T-cell (primary cell): ENCODE results near the gene ERC2. TPM values are rescaled to one million over a fixed set of nuclear protein-coding genes. Genes with fewer than 3 reads are reported as not detected.

ENCODE experiments used
- ATAC-seq, 4 experiments: fragments of 200-7000 bp in 3 of 4; fragments of 150-1000 bp in 1 of 4; cut with Tn5 transposase; replicated peaks in 1 of 4; 1 replicate in 3 of 4; 2 replicates in 1 of 4; pipeline ENCODE4 v1.10.0; 2021; ENCODE audit warnings: moderate library complexity in 3 of 4, mild to moderate bottlenecking in 2 of 4, moderate number of reproducible peaks in 1 of 4
- CTCF ChIA-PET, 2 donors: fragments of 300-600 bp; sonication (Branson Sonifier 250); formaldehyde crosslinking; loops; one replicate each; lab custom pipeline; 2022; ENCODE audit warnings: antibody characterized with exemption in 2 of 2; lab: Charles Lee
- POLR2A ChIA-PET, 2 donors: fragments of 300-600 bp; sonication (Branson Sonifier 250); formaldehyde crosslinking; loops; one replicate each; lab custom pipeline; 2022; ENCODE audit warnings: antibody characterized with exemption in 2 of 2; lab: Charles Lee
- DNase-seq, 35 experiments: peaks; one replicate each; pipeline versions ENCODE4 v3.0.0 to v3.0.0-alpha.2; 2013 to 2023
- H3K27ac ChIP-seq: one replicate; pipeline ENCODE4 v1.5.1; 2013; ENCODE audit warnings: low read length
- H3K27me3 ChIP-seq, 2 experiments: replicated peaks in 1 of 2; 1 replicate in 1 of 2; 2 replicates in 1 of 2; pipeline versions ENCODE4 v1.6.1 to v1.7.0; 2013; ENCODE audit warnings: low read length in 1 of 2, mixed read lengths in 1 of 2; ENCODE audit not compliant: control insufficient read depth in 2 of 2, insufficient read depth in 2 of 2; ENCODE audit errors: extremely low read depth in 1 of 2
- H3K36me3 ChIP-seq, 2 donors: 1 replicate in 1 of 2; 2 replicates in 1 of 2; pipeline versions ENCODE4 v1.6.1 to v1.7.0; 2013; ENCODE audit warnings: low read length in 1 of 2; ENCODE audit not compliant: control insufficient read depth in 2 of 2, insufficient read depth in 1 of 2; ENCODE audit errors: extremely low read depth in 1 of 2
- H3K4me1 ChIP-seq, 2 experiments: 1 replicate in 1 of 2; 2 replicates in 1 of 2; pipeline versions ENCODE4 v1.6.1 to v1.7.0; 2013; ENCODE audit warnings: low read length in 2 of 2, mixed read lengths in 1 of 2; ENCODE audit not compliant: insufficient read depth in 2 of 2, control insufficient read depth in 1 of 2; ENCODE audit errors: extremely low read depth in 1 of 2
- H3K4me3 ChIP-seq, 2 donors: 1 replicate in 1 of 2; 2 replicates in 1 of 2; pipeline versions ENCODE4 v1.5.1 to v1.7.0; 2013; ENCODE audit warnings: mild to moderate bottlenecking in 2 of 2, low read length in 1 of 2, moderate library complexity in 1 of 2; ENCODE audit not compliant: control insufficient read depth in 1 of 2; ENCODE audit errors: extremely low read depth in 1 of 2
- H3K9me3 ChIP-seq: 2 replicates; pipeline ENCODE4 v1.7.0; 2013
- H3K27ac Mint-ChIP-seq, 2 donors: one replicate each; pipeline ENCODE4 v1.8.0; 2020 to 2021; ENCODE audit warnings: mild to moderate bottlenecking in 2 of 2, mixed read lengths in 2 of 2
- H3K27me3 Mint-ChIP-seq, 2 donors: one replicate each; pipeline ENCODE4 v1.8.0; 2021 to 2022; ENCODE audit warnings: mixed read lengths in 2 of 2
- H3K36me3 Mint-ChIP-seq: one replicate; pipeline ENCODE4 v1.8.0; 2021; ENCODE audit warnings: mixed read lengths
- H3K4me1 Mint-ChIP-seq, 3 donors: one replicate each; pipeline ENCODE4 v1.8.0; 2020 to 2022; ENCODE audit warnings: mixed read lengths in 3 of 3, mild to moderate bottlenecking in 1 of 3
- H3K4me3 Mint-ChIP-seq, 3 donors: one replicate each; pipeline ENCODE4 v1.8.0; 2020 to 2022; ENCODE audit warnings: mild to moderate bottlenecking in 3 of 3, mixed read lengths in 3 of 3, moderate library complexity in 3 of 3
- H3K9me3 Mint-ChIP-seq, 3 donors: one replicate each; pipeline ENCODE4 v1.8.0; 2020 to 2022; ENCODE audit warnings: mixed read lengths in 3 of 3
- WGBS: methylation state at CpG from one replicate; pipeline ENCODE4 v1.1.5; 2013; ENCODE audit warnings: missing lambda C conversion rate; ENCODE audit not compliant: insufficient coverage; 5-methylcytosine and 5-hydroxymethylcytosine counted together
- total RNA-seq, 35 experiments: library from RNA in 6 of 35; stranded (reverse) in 6 of 35; fragments of 120-200 nt in 1 of 35; gene quantifications; one replicate each; pipeline versions ENCODE4 v1.2.1 to v1.2.4 and lab custom pipeline; 2013 to 2026

ERC2 gene
- total RNA-seq, 5 donors from 2014 or later (not counting 1 experiment from before 2014, with no cell fraction given) = not detected

GRCh38 chr3:55661571-55661970 is 806.7 kb downstream of the ERC2 start:
- no peak overlapping the region for H3K4me3 Mint-ChIP-seq
- Histone ChIP-seq H3K9me3 (no peaks in the 10 kb centered on the region), H3K36me3 (no peaks in the 10 kb centered on the region), H3K27ac (no peak overlapping the region), H3K4me1 (peaks cover 0 to 6% of the 10 kb centered on the region in 2 experiments), H3K4me3 (no peak overlapping the region), H3K27me3 (no peaks in the 10 kb centered on the region)
- DNase-seq = no peak
- ATAC-seq = no peak
- no peaks in the 10 kb centered on the region for H3K27me3 Mint-ChIP-seq
- ChIA-PET POLR2A (no interaction called here), CTCF (no interaction called here)
- no peaks in the 10 kb centered on the region for H3K9me3 Mint-ChIP-seq
- H3K4me1 Mint-ChIP-seq = peaks cover 0 to 12% (median 2%) of the 10 kb centered on the region in 3 donors
- no peak overlapping the region for H3K27ac Mint-ChIP-seq
- WGBS = no CpG with 5 or more reads among the region's 4 CpGs
- no peaks in the 10 kb centered on the region for H3K36me3 Mint-ChIP-seq

GRCh38 chr3:55661141-55661540 is 807.1 kb downstream of the ERC2 start:
- no peaks in the 10 kb centered on the region for H3K36me3 Mint-ChIP-seq
- H3K4me3 Mint-ChIP-seq = no peak overlapping the region
- H3K9me3 Mint-ChIP-seq = no peaks in the 10 kb centered on the region
- CTCF ChIA-PET = no interaction called here
- 61% methylated on average over 4 of the region's 4 CpGs for WGBS
- Histone ChIP-seq H3K27me3 (no peaks in the 10 kb centered on the region), H3K9me3 (no peaks in the 10 kb centered on the region), H3K27ac (no peak overlapping the region), H3K36me3 (no peaks in the 10 kb centered on the region), H3K4me1 (peaks cover 0 to 6% of the 10 kb centered on the region in 2 experiments), H3K4me3 (no peak overlapping the region)
- POLR2A ChIA-PET = no interaction called here
- DNase-seq (no peak), ATAC-seq (no peak)
- peaks cover 0 to 12% (median 2%) of the 10 kb centered on the region in 3 donors for H3K4me1 Mint-ChIP-seq
- no peaks in the 10 kb centered on the region for H3K27me3 Mint-ChIP-seq
- H3K27ac Mint-ChIP-seq = no peak overlapping the region

GRCh38 chr3:55660642-55661041 is 807.6 kb downstream of the ERC2 start:
- Histone ChIP-seq H3K9me3 (no peaks in the 10 kb centered on the region), H3K27ac (no peak overlapping the region), H3K4me3 (no peak overlapping the region), H3K36me3 (no peaks in the 10 kb centered on the region), H3K4me1 (peaks cover 0 to 6% of the 10 kb centered on the region in 2 experiments), H3K27me3 (no peaks in the 10 kb centered on the region)
- H3K27me3 Mint-ChIP-seq = no peaks in the 10 kb centered on the region
- no peak overlapping the region for H3K4me3 Mint-ChIP-seq
- no peak overlapping the region for H3K27ac Mint-ChIP-seq
- WGBS = no CpG with 5 or more reads among the region's 2 CpGs
- no peaks in the 10 kb centered on the region for H3K9me3 Mint-ChIP-seq
- ChIA-PET CTCF (no interaction called here), POLR2A (no interaction called here)
- H3K4me1 Mint-ChIP-seq = peaks cover 0 to 12% (median 2%) of the 10 kb centered on the region in 3 donors
- DNase-seq (no peak), ATAC-seq (no peak)
- H3K36me3 Mint-ChIP-seq = no peaks in the 10 kb centered on the region

- Mint-ChIP-seq H3K36me3 (no peaks in the 10 kb centered on the region), H3K27me3 (no peaks in the 10 kb centered on the region), H3K9me3 (no peaks in the 10 kb centered on the region), H3K4me1 (peaks cover 0 to 15% (median 2%) of the 10 kb centered on the region in 3 donors), H3K27ac (no peak overlapping the region), H3K4me3 (no peak overlapping the region)
- 88% methylated on average over 4 of the region's 5 CpGs for WGBS
- Histone ChIP-seq H3K27ac (no peak overlapping the region), H3K4me3 (no peak overlapping the region), H3K27me3 (no peaks in the 10 kb centered on the region), H3K9me3 (no peaks in the 10 kb centered on the region), H3K36me3 (no peaks in the 10 kb centered on the region), H3K4me1 (peaks cover 2 to 7% of the 10 kb centered on the region in 2 experiments)
- POLR2A ChIA-PET = interaction anchor here in 1 of 2 donors (0.6 kb wide), 1 partner anchor 110 kb away, joined by 6 read pairs; no protein-coding TSS in a partner anchor
- CTCF ChIA-PET = no interaction called here
- ATAC-seq (no peak), DNase-seq (no peak)
Observed at GRCh38 chr3:55659701-55660100, 808.6 kb downstream of the ERC2 start.

- Histone ChIP-seq H3K9me3 (no peaks in the 10 kb centered on the region), H3K36me3 (no peaks in the 10 kb centered on the region), H3K27ac (no peak overlapping the region), H3K4me1 (peaks cover 8 to 13% of the 10 kb centered on the region in 2 experiments), H3K27me3 (no peaks in the 10 kb centered on the region), H3K4me3 (no peak overlapping the region)
- CTCF ChIA-PET = interaction anchor here in 1 of 2 donors (0.6 kb wide), 1 partner anchor 18 kb away, joined by 8 read pairs; no protein-coding TSS in a partner anchor
- Mint-ChIP-seq H3K36me3 (no peaks in the 10 kb centered on the region), H3K27me3 (no peaks in the 10 kb centered on the region), H3K4me3 (no peak overlapping the region), H3K4me1 (peaks cover 0 to 15% (median 8%) of the 10 kb centered on the region in 3 donors), H3K27ac (no peak overlapping the region), H3K9me3 (no peaks in the 10 kb centered on the region)
- POLR2A ChIA-PET = no interaction called here
- WGBS = 65% methylated on average over 7 of the region's 8 CpGs
- no peak for DNase-seq
- ATAC-seq = no peak
Observed at GRCh38 chr3:55658690-55659562, 809.3 kb downstream of the ERC2 start.

GRCh38 chr3:55658270-55658669 is 810.0 kb downstream of the ERC2 start:
- POLR2A ChIA-PET = no interaction called here

More at GRCh38 chr3:55658270-55658669, 810.0 kb downstream of the ERC2 start:
- Mint-ChIP-seq H3K4me3 (no peak overlapping the region), H3K27me3 (no peaks in the 10 kb centered on the region), H3K36me3 (no peaks in the 10 kb centered on the region), H3K4me1 (peaks cover 0 to 16% (median 7%) of the 10 kb centered on the region in 3 donors), H3K27ac (no peak overlapping the region), H3K9me3 (no peaks in the 10 kb centered on the region)
- no peaks in the 10 kb centered on the region for H3K27me3 ChIP-seq
- no peak overlapping the region for H3K27ac ChIP-seq
- DNase-seq = no peak
- CTCF ChIA-PET = interaction anchor here in 1 of 2 donors (0.6 kb wide), 1 partner anchor 17 kb away, joined by 8 read pairs; no protein-coding TSS in a partner anchor
- peaks cover 11 to 14% of the 10 kb centered on the region in 2 experiments for H3K4me1 ChIP-seq
- no peaks in the 10 kb centered on the region for H3K9me3 ChIP-seq
- no peak for ATAC-seq
- H3K36me3 ChIP-seq = no peaks in the 10 kb centered on the region
- 100% methylated on average over 1 of the region's 1 CpG for whole genome bisulfite sequencing
- no peak overlapping the region for H3K4me3 ChIP-seq
